OCI-LY3 (cell line): ENCODE results near the gene HNRNPH2.

Source experiments
- H2AFZ ChIP-seq: fragments of 200-600, 300-600 bp; shearing (Covaris generic); 2 replicates; pipeline ENCODE4 v1.6.0; 2014; ENCODE audit warnings: antibody characterized with exemption, low read depth, low read length
- H3K27ac ChIP-seq: fragments of 200-600, 300-600 bp; sonication (generic); 2 replicates; pipeline ENCODE4 v1.5.1; 2014; ENCODE audit warnings: mild to moderate bottlenecking, low read length, moderate library complexity, mixed read lengths
- H3K27me3 ChIP-seq: fragments of 200-600, 300-600 bp; sonication (generic); 2 replicates; pipeline ENCODE4 v1.6.1; 2014; ENCODE audit warnings: low read depth, low read length, mixed read lengths
- H3K36me3 ChIP-seq: fragments of 200-600, 300-600 bp; sonication (generic); replicated peaks from 2 replicates; pipeline ENCODE3; 2014; ENCODE audit warnings: low read depth, low read length, mixed read lengths
- H3K4me1 ChIP-seq: fragments of 300-600, 200-600 bp; sonication (generic); 2 replicates; pipeline ENCODE4 v1.6.1; 2014; ENCODE audit warnings: low read length, mixed read lengths
- H3K4me2 ChIP-seq: fragments of 200-600, 300-600 bp; sonication (generic); 2 replicates; pipeline ENCODE4 v1.6.1; 2014; ENCODE audit warnings: low read length, mixed read lengths
- H3K4me3 ChIP-seq: fragments of 300-600, 200-600 bp; sonication (generic); 2 replicates; pipeline ENCODE4 v1.5.1; 2014; ENCODE audit warnings: antibody characterized with exemption, mild to moderate bottlenecking, low read length, moderate library complexity
- H3K79me2 ChIP-seq: fragments of 300-600, 200-600 bp; shearing (Covaris generic); 2 replicates; pipeline ENCODE4 v1.6.1; 2014; ENCODE audit warnings: mild to moderate bottlenecking, low read length, mixed read lengths
- H3K9ac ChIP-seq: fragments of 300-600, 200-600 bp; shearing (Covaris generic); 2 replicates; pipeline ENCODE4 v1.6.0; 2014; ENCODE audit warnings: mild to moderate bottlenecking, low read length, moderate library complexity
- H3K9me3 ChIP-seq: fragments of 200-600, 300-600 bp; shearing (Covaris generic); 2 replicates; pipeline ENCODE4 v1.6.1; 2014; ENCODE audit warnings: low read length, mixed read lengths; ENCODE audit not compliant: insufficient read depth
- H4K20me1 ChIP-seq: fragments of 200-600, 300-600 bp; sonication (generic); 2 replicates; pipeline ENCODE4 v1.6.1; 2016; ENCODE audit warnings: low read length, mixed read lengths; ENCODE audit not compliant: insufficient read depth
- CTCF ChIP-seq: fragments of 200-600, 300-600 bp; sonication (generic); IDR thresholded peaks from 2 replicates; pipeline ENCODE4 v1.5.1; 2014; ENCODE audit warnings: antibody characterized with exemption, low read length, low read depth
- EZH2phosphoT487 ChIP-seq: fragments of 200-600 bp; shearing (Covaris generic); IDR thresholded peaks from 2 replicates; pipeline ENCODE4 v1.6.1; 2018; ENCODE audit warnings: antibody characterized with exemption, mixed run types, low read depth

Gene HNRNPH2

DNA sequence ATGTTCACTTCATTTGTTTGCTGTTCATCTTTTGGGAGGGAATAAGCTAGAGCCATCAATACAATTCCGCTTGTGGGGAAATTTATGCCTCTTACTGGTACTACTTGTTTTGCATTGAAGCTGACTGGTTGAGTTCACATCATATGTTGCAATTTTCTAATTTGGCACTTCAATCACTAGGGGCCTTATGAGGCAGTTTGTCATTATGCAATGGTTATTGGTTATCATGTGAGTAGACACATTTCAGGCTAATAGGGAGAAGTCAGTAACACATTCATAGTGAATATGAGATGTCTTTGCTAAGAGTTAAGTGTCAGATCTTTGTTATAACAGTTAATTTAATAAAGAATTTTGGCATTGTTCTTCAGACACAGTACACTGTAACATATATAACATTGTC lies 12.2 kb upstream of the HNRNPH2 start:
- Histone ChIP-seq H3K27me3 (no peaks in the 10 kb centered on the region), H3K79me2 (peaks cover 32% of the 10 kb centered on the region), H3K9me3 (no peaks in the 10 kb centered on the region), H3K4me3 (no peak overlapping the region), H3K9ac (no peak overlapping the region), H3K4me1 (peaks cover 20% of the 10 kb centered on the region), H2AFZ (no peak overlapping the region), H4K20me1 (no peaks in the 10 kb centered on the region), H3K27ac (no peak overlapping the region), H3K36me3 (peaks cover 33% of the 10 kb centered on the region), H3K4me2 (no peak overlapping the region)
- no peak for TF ChIP-seq EZH2phosphoT487
- no peak for TF ChIP-seq CTCF

DNA sequence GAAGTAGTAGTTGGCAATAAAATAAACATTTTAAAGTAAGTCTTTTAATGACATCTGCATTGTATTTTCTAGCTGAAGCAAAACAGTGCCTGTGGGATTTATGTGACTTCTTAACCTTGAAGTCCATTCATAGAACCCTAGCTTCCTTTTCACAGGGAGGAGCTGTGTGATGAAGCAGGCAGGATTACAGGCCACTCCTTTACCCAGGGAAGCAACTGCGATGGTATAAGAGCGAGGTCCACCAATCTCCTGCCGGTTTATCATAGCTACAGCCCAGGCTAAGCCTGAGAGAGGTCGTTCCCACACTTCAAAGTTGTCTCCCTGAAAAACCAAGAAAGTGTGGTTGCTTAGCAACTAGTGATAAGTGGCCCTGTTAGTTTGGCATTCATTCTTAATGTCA lies 10.2 kb upstream of the HNRNPH2 start:
- Histone ChIP-seq H3K36me3 (peaks cover 19% of the 10 kb centered on the region), H3K4me2 (no peak overlapping the region), H3K9ac (no peak overlapping the region), H3K4me1 (peaks cover 11% of the 10 kb centered on the region), H3K4me3 (no peak overlapping the region), H3K27ac (no peak overlapping the region), H4K20me1 (no peaks in the 10 kb centered on the region), H3K27me3 (no peaks in the 10 kb centered on the region), H3K9me3 (no peaks in the 10 kb centered on the region), H3K79me2 (peaks cover 12% of the 10 kb centered on the region), H2AFZ (no peak overlapping the region)
- no peak for TF ChIP-seq CTCF
- no peak for TF ChIP-seq EZH2phosphoT487

DNA sequence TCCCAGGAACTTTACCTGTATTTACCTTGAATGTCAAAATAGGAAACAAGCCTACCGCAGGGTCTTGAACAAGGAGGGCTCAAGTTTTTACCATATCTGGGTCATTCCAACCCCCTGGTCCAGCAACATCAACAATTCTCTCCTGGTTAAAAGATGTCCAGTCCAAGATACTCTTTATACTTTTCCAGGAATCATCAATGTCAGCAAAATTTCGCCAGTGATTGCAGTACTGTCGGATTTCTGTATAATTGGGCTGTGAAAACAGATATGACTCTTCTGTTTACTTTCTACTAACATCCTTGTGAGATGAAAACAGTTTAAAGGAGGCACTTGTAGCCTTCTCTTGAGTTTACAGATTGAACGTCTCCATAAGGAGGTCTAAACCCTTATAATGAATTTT lies 9.3 kb upstream of the HNRNPH2 start:
- H3K27me3 ChIP-seq, result no peaks in the 10 kb centered on the region
- H3K4me1 ChIP-seq, result peaks cover 4% of the 10 kb centered on the region
- H3K9ac ChIP-seq, result no peak overlapping the region
- TF ChIP-seq EZH2phosphoT487, result no peak
- TF ChIP-seq CTCF, result no peak
- no peaks in the 10 kb centered on the region for H4K20me1 ChIP-seq
- no peak overlapping the region for H3K27ac ChIP-seq
- no peaks in the 10 kb centered on the region for H3K9me3 ChIP-seq
- peaks cover 3% of the 10 kb centered on the region for H3K79me2 ChIP-seq
- H3K36me3 ChIP-seq, result peaks cover 14% of the 10 kb centered on the region
- H3K4me3 ChIP-seq, result no peak overlapping the region
- H3K4me2 ChIP-seq, result no peak overlapping the region
- H2AFZ ChIP-seq, result no peak overlapping the region

DNA sequence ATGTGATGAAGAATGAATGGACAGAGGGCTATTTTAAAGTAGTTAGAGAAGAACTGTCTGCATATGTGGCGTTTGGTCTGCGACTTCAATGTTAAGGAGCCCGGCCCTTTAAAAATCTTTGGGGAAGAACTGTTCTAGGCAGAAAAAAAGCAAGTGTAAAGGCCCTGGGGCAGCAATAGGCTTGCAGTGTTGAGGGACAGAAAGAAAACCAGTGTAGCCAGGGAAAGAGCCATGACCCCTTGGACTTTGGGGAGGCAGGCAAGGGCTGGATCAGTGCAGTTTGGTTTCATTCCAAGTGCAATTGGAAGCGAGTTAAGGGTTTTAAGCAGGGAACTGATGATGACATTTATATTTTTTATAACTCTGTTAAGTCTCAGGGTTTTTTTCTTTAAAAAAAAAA lies 8.2 kb upstream of the HNRNPH2 start:
- no peaks in the 10 kb centered on the region for H3K4me1 ChIP-seq
- TF ChIP-seq EZH2phosphoT487, result no peak
- TF ChIP-seq CTCF, result no peak
- H3K27me3 ChIP-seq, result no peaks in the 10 kb centered on the region
- H3K9me3 ChIP-seq, result no peaks in the 10 kb centered on the region
- no peak overlapping the region for H3K4me2 ChIP-seq
- H4K20me1 ChIP-seq, result no peaks in the 10 kb centered on the region
- no peak overlapping the region for H2AFZ ChIP-seq
- no peak overlapping the region for H3K9ac ChIP-seq
- H3K79me2 ChIP-seq, result peaks cover 5% of the 10 kb centered on the region
- no peak overlapping the region for H3K4me3 ChIP-seq
- H3K36me3 ChIP-seq, result peaks cover 17% of the 10 kb centered on the region
- no peak overlapping the region for H3K27ac ChIP-seq
